Osteocyte (in vitro differentiated cells): ENCODE measurements around the gene FBXO42. TPM values are rescaled to one million over a fixed set of nuclear protein-coding genes. Genes with fewer than 3 reads are reported as not detected.

ENCODE experiments used
- DNase-seq: peaks from one replicate; pipeline ENCODE4 v3.0.0; 2021; ENCODE audit warnings: mixed read lengths; ENCODE audit not compliant: unreplicated experiment; ENCODE audit errors: extremely low spot score
- H3K27ac Mint-ChIP-seq: one replicate; pipeline ENCODE4 v1.8.0; 2021; ENCODE audit warnings: mild to moderate bottlenecking, mixed read lengths; ENCODE audit not compliant: unreplicated experiment
- H3K27me3 Mint-ChIP-seq: one replicate; pipeline ENCODE4 v1.8.0; 2021; ENCODE audit warnings: mixed read lengths; ENCODE audit not compliant: unreplicated experiment
- H3K36me3 Mint-ChIP-seq: one replicate; pipeline ENCODE4 v1.8.0; 2021; ENCODE audit warnings: mixed read lengths; ENCODE audit not compliant: unreplicated experiment
- H3K4me1 Mint-ChIP-seq: one replicate; pipeline ENCODE4 v1.8.0; 2021; ENCODE audit warnings: mixed read lengths; ENCODE audit not compliant: unreplicated experiment
- H3K4me3 Mint-ChIP-seq: one replicate; pipeline ENCODE4 v1.8.0; 2021; ENCODE audit warnings: mild to moderate bottlenecking, moderate library complexity, mixed read lengths; ENCODE audit not compliant: unreplicated experiment
- H3K9me3 Mint-ChIP-seq: one replicate; pipeline ENCODE4 v1.8.0; 2021; ENCODE audit warnings: mixed read lengths; ENCODE audit not compliant: unreplicated experiment
- CTCF ChIP-seq: fragments of 200-600 bp; sonication (generic); IDR thresholded peaks from 2 replicates; pipeline ENCODE4 v1.5.0; 2021; ENCODE audit warnings: antibody characterized with exemption, mild to moderate bottlenecking, moderate library complexity
- total RNA-seq: library from RNA; stranded (reverse); gene quantifications from 2 replicates; pipeline ENCODE4 v1.2.1, GENCODE V29; 2021

FBXO42 gene
- total RNA-seq, 1 donor from 2014 or later = 22.2 TPM

- no peak overlapping the region for H3K4me3 Mint-ChIP-seq
- no peak overlapping the region for H3K27ac Mint-ChIP-seq
- no peaks in the 10 kb centered on the region for H3K4me1 Mint-ChIP-seq
- H3K36me3 Mint-ChIP-seq = peaks cover 30% of the 10 kb centered on the region
- TF ChIP-seq CTCF = no peak
- no peak for DNase-seq
- H3K27me3 Mint-ChIP-seq = no peaks in the 10 kb centered on the region
- peaks cover 4% of the 10 kb centered on the region for H3K9me3 Mint-ChIP-seq
Observed at GRCh38 chr1:16307222-16307621, 45.1 kb downstream of the FBXO42 start.

- TF ChIP-seq CTCF = no peak
- no peak overlapping the region for H3K27ac Mint-ChIP-seq
- H3K4me3 Mint-ChIP-seq = no peak overlapping the region
- no peaks in the 10 kb centered on the region for H3K27me3 Mint-ChIP-seq
- DNase-seq = no peak
- H3K36me3 Mint-ChIP-seq = peaks cover 33% of the 10 kb centered on the region
- peaks cover 3% of the 10 kb centered on the region for H3K4me1 Mint-ChIP-seq
- peaks cover 4% of the 10 kb centered on the region for H3K9me3 Mint-ChIP-seq
Observed at GRCh38 chr1:16302709-16303627, 49.3 kb downstream of the FBXO42 start.

- Mint-ChIP-seq H3K4me3 (no peak overlapping the region), H3K27ac (no peak overlapping the region), H3K9me3 (no peaks in the 10 kb centered on the region), H3K4me1 (peaks cover 3% of the 10 kb centered on the region), H3K36me3 (peaks cover 41% of the 10 kb centered on the region), H3K27me3 (no peaks in the 10 kb centered on the region)
- no peak for TF ChIP-seq CTCF
- no peak for DNase-seq
Observed at GRCh38 chr1:16300436-16300835, 51.8 kb downstream of the FBXO42 start.

- no peaks in the 10 kb centered on the region for H3K9me3 Mint-ChIP-seq
- no peaks in the 10 kb centered on the region for H3K27me3 Mint-ChIP-seq
- no peak overlapping the region for H3K4me3 Mint-ChIP-seq
- H3K4me1 Mint-ChIP-seq = peaks cover 3% of the 10 kb centered on the region
- H3K36me3 Mint-ChIP-seq = peaks cover 46% of the 10 kb centered on the region
- no peak for TF ChIP-seq CTCF
- peak overlapping the region; percentile 14 for H3K27ac Mint-ChIP-seq
- DNase-seq = no peak
Observed at GRCh38 chr1:16298653-16299052, 53.6 kb downstream of the FBXO42 start.

GRCh38 chr1:16296643-16297042 is 55.6 kb downstream of the FBXO42 start:
- Mint-ChIP-seq H3K4me3 (no peak overlapping the region), H3K27me3 (no peaks in the 10 kb centered on the region), H3K36me3 (peaks cover 38% of the 10 kb centered on the region), H3K9me3 (no peaks in the 10 kb centered on the region), H3K4me1 (peaks cover 3% of the 10 kb centered on the region), H3K27ac (no peak overlapping the region)
- no peak for TF ChIP-seq CTCF
- DNase-seq = no peak
